PFSK-1 (cell line): ENCODE data around the gene ERBIN. TPM values are rescaled to one million over a fixed set of nuclear protein-coding genes. Genes with fewer than 3 reads are reported as not detected.
A peak's percentile ranks its signal among the peaks of the same experiment; 100 is the strongest.

ENCODE experiments used
- FOXP2 ChIP-seq: optimal IDR thresholded peaks from 2 replicates; pipeline ENCODE3; 2011; ENCODE audit warnings: borderline replicate concordance, control low read depth, inconsistent platforms; ENCODE audit not compliant: insufficient read depth; ENCODE audit errors: extremely low read length, extremely low read depth
- POLR2AphosphoS5 ChIP-seq: IDR thresholded peaks from 2 replicates; pipeline ENCODE4 v1.6.1; 2012; ENCODE audit warnings: low read depth, mild to moderate bottlenecking, control low read depth, low read length, moderate library complexity
- SIN3A ChIP-seq: IDR thresholded peaks from 2 replicates; pipeline ENCODE4 v1.6.1; 2012; ENCODE audit warnings: mild to moderate bottlenecking, low read length, moderate library complexity, borderline replicate concordance; ENCODE audit not compliant: insufficient read depth
- TAF1 ChIP-seq: IDR thresholded peaks from 2 replicates; pipeline ENCODE4 v1.6.1; 2012; ENCODE audit warnings: low read length, control low read depth, borderline replicate concordance; ENCODE audit not compliant: insufficient read depth
- polyA plus RNA-seq: library from polyadenylated mRNA; unstranded; fragments of >200 nt; gene quantifications from one replicate; pipeline ENCODE4 v1.2.1, GENCODE V29; 2012; ENCODE audit warnings: low read depth, missing spikeins; ENCODE audit not compliant: insufficient read length
- TF ChIP-seq, protein P1 (sequence below), 2 experiments: IDR thresholded peaks; 2 replicates each; pipeline versions ENCODE4 v1.6.1 to v1.8.0; 2011 to 2012; ENCODE audit warnings: low read depth in 2 of 2, low read length in 2 of 2, control low read depth in 1 of 2, inconsistent platforms in 1 of 2, mild to moderate bottlenecking in 1 of 2, moderate library complexity in 1 of 2; ENCODE audit not compliant: insufficient read depth in 1 of 2

Gene ERBIN, protein sequence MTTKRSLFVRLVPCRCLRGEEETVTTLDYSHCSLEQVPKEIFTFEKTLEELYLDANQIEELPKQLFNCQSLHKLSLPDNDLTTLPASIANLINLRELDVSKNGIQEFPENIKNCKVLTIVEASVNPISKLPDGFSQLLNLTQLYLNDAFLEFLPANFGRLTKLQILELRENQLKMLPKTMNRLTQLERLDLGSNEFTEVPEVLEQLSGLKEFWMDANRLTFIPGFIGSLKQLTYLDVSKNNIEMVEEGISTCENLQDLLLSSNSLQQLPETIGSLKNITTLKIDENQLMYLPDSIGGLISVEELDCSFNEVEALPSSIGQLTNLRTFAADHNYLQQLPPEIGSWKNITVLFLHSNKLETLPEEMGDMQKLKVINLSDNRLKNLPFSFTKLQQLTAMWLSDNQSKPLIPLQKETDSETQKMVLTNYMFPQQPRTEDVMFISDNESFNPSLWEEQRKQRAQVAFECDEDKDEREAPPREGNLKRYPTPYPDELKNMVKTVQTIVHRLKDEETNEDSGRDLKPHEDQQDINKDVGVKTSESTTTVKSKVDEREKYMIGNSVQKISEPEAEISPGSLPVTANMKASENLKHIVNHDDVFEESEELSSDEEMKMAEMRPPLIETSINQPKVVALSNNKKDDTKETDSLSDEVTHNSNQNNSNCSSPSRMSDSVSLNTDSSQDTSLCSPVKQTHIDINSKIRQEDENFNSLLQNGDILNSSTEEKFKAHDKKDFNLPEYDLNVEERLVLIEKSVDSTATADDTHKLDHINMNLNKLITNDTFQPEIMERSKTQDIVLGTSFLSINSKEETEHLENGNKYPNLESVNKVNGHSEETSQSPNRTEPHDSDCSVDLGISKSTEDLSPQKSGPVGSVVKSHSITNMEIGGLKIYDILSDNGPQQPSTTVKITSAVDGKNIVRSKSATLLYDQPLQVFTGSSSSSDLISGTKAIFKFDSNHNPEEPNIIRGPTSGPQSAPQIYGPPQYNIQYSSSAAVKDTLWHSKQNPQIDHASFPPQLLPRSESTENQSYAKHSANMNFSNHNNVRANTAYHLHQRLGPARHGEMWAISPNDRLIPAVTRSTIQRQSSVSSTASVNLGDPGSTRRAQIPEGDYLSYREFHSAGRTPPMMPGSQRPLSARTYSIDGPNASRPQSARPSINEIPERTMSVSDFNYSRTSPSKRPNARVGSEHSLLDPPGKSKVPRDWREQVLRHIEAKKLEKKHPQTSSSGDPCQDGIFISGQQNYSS (N-terminal part only)
- polyA plus RNA-seq: 11.0 TPM

DNA sequence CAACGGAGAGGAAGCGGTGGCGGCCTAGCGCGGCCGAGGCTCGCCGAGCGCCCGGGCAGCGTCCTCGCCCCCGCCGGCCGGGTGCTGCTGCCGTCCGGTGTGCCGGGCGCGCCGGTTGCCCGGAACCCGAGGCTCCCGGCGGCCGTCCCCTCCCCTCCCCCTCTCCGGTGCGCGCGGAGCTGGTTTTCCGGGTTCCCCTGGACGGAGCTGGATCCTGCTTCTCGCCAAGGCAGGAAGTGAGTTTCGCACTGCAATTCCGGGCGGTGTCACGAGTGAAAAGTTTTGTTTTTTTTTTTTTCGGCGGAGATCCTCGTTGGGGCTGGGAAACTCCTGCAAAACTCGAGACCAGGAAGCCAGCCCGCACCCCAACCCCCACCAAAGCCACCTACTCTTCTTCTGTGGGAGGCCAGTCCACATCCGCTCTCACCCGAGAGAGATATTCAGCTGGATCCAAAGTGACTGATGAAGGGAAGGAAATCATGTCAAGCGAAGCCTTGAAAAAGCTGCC lies at the start of gene ERBIN:
Gene ERBIN, plus strand, starts transcription at position 300 of the 508 bp plus-strand sequence. CDS start 66,144 bp downstream, outside the sequence.
- TF ChIP-seq TAF1: no peak; the same call in 1 of the 2 replicates
- TF ChIP-seq, protein P1, sequence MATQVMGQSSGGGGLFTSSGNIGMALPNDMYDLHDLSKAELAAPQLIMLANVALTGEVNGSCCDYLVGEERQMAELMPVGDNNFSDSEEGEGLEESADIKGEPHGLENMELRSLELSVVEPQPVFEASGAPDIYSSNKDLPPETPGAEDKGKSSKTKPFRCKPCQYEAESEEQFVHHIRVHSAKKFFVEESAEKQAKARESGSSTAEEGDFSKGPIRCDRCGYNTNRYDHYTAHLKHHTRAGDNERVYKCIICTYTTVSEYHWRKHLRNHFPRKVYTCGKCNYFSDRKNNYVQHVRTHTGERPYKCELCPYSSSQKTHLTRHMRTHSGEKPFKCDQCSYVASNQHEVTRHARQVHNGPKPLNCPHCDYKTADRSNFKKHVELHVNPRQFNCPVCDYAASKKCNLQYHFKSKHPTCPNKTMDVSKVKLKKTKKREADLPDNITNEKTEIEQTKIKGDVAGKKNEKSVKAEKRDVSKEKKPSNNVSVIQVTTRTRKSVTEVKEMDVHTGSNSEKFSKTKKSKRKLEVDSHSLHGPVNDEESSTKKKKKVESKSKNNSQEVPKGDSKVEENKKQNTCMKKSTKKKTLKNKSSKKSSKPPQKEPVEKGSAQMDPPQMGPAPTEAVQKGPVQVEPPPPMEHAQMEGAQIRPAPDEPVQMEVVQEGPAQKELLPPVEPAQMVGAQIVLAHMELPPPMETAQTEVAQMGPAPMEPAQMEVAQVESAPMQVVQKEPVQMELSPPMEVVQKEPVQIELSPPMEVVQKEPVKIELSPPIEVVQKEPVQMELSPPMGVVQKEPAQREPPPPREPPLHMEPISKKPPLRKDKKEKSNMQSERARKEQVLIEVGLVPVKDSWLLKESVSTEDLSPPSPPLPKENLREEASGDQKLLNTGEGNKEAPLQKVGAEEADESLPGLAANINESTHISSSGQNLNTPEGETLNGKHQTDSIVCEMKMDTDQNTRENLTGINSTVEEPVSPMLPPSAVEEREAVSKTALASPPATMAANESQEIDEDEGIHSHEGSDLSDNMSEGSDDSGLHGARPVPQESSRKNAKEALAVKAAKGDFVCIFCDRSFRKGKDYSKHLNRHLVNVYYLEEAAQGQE (IDR thresholded peaks at IDR 0.05; ENCODE audit: insufficient read depth in 1 of 2, low read depth in 2 of 2, low read length in 2 of 2): no peak
- peak; percentile 36 for TF ChIP-seq FOXP2
- TF ChIP-seq SIN3A: peak; percentile 39; the same call in 1 of the 2 replicates
- no peak; the same call in none of the 2 replicates for TF ChIP-seq POLR2AphosphoS5

DNA sequence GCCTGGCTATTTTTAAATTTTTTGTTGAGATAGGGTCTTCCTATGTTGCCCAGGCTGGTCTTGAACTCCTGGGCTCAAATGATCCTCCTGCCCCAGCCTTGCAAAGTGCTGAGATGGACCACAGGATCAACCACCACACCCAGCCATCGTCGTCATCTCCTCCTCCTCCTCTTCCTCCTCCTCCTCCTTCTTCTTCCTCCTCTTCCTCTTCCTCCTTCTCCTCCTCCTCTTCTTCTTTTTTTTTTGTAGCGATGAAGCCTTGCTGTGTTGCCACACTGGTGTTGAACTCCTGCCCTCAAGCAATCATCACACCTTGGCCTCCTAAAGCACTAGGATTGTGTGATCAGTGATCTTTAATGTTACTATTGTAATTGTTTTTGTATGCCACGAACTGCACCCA lies 49.4 kb upstream of the ERBIN start:
- TF ChIP-seq POLR2AphosphoS5 (no peak), TAF1 (no peak), SIN3A (no peak), FOXP2 (no peak)
- TF ChIP-seq, protein P1 (IDR thresholded peaks at IDR 0.05; ENCODE audit: insufficient read depth in 1 of 2, low read depth in 2 of 2, low read length in 2 of 2): no peak

DNA sequence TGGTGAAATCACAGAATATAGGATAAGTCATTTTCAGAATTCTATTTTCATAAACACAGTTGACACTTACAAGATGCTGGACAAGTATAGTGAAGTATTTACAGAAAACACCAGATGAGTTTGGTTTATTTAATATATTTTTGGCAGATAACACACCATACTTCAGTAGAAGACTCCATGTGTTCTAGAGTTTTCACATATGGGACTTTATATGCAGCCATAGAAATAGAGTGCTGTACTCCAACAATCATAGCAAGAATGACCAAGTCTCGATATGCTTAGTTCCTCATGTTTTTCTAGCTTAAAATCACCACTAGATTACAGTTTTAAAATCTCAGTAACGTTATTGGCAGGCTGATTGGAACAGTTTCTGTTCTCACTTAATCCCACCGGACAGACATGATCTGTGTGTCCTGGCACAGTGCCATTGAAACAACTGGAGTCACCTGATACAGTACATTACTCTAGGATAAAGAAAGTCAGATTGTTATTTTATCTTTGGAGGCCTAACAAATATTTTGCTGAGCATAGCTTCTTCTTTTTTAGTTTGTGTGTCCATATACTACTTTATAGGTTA lies 45.8 kb upstream of the ERBIN start:
- no peak for TF ChIP-seq SIN3A
- no peak for TF ChIP-seq TAF1
- no peak for TF ChIP-seq POLR2AphosphoS5
- TF ChIP-seq FOXP2: no peak
- TF ChIP-seq, protein P1 (IDR thresholded peaks at IDR 0.05; ENCODE audit: insufficient read depth in 1 of 2, low read depth in 2 of 2, low read length in 2 of 2): no peak

DNA sequence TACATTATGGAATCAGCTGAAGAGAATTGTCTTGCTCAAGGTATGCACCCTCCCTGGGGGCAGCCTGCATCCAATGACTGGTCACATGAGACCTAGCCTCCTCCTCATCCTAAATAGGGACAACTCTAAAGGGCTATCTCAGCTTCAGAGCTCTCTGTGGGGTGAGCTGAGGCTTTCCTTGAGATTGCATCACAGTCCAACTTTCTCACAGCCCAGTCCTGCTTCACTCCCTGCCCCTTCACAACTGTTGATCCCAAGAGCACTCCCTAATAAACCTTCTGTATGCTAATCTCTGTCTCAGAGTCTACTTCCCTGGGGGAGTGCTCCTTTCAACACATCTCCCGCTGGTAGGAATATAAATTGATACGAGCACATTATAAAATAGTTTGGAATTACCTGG lies 44.1 kb upstream of the ERBIN start:
- TF ChIP-seq FOXP2 (no peak), POLR2AphosphoS5 (no peak), TAF1 (no peak), SIN3A (no peak)
- TF ChIP-seq, protein P1 (IDR thresholded peaks at IDR 0.05; ENCODE audit: insufficient read depth in 1 of 2, low read depth in 2 of 2, low read length in 2 of 2): no peak
